ENCODE data around the gene RGS3. TPM values are rescaled to one million over a fixed set of nuclear protein-coding genes. Genes with fewer than 3 reads are reported as not detected.
A peak's percentile ranks its signal among the peaks of the same experiment; 100 is the strongest.

RGS3 gene
- total RNA-seq, 1 donor from 2014 or later, result 29.9 TPM

DNA sequence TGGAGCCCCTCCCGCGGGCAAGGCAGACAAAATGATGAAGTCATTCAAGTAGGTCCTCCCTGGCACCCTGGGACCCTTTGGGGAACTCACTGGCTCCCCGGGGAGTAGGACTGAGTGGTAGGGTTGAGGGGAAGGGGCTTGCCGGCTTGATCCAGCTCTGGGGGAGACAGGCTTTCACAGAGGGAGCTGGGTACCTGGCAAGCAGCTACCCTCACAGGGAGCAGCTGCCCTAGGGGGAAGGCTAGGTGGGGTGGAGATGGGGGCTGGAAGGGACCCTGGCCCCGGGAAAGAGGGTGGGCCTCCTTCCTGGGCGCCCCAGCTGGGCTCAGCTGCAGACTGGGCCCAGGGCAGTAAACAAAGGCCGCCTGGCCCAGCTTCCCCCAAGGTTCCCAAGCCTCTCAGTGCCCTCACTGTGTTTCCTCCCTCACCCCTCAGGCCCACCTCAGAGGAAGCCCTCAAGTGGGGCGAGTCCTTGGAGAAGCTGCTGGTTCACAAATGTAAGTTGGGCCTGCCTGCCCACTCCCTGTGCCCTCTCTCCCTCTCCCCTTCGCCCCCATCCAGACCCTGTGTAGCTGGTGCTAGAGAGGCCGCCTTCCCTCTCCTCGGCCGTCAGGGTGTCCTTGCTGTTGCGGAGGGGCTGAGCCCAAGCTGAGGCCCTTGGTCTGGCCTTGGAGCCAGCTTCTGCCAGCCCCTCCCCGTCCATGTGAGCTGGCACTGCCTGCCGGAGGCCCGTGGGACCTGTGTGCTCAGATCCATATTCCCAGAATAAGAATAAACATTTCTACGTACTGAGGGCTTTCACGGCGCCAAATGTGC lies 131.2 kb downstream of the RGS3 start:
- Mint-ChIP-seq H3K9me3 (no peaks in the 10 kb centered on the region), H3K36me3 (no peaks in the 10 kb centered on the region), H3K4me3 (peak overlapping the region; percentile 86), H3K4me1 (ENCODE audit: unreplicated experiment) (peaks cover 41% of the 10 kb centered on the region), H3K27me3 (no peaks in the 10 kb centered on the region), H3K27ac (peak overlapping the region; percentile 62)
- no peak for TF ChIP-seq CTCF (conservative IDR thresholded peaks at IDR 0.05)
- no peak for DNase-seq (ENCODE audit: extremely low spot score, unreplicated experiment)

DNA sequence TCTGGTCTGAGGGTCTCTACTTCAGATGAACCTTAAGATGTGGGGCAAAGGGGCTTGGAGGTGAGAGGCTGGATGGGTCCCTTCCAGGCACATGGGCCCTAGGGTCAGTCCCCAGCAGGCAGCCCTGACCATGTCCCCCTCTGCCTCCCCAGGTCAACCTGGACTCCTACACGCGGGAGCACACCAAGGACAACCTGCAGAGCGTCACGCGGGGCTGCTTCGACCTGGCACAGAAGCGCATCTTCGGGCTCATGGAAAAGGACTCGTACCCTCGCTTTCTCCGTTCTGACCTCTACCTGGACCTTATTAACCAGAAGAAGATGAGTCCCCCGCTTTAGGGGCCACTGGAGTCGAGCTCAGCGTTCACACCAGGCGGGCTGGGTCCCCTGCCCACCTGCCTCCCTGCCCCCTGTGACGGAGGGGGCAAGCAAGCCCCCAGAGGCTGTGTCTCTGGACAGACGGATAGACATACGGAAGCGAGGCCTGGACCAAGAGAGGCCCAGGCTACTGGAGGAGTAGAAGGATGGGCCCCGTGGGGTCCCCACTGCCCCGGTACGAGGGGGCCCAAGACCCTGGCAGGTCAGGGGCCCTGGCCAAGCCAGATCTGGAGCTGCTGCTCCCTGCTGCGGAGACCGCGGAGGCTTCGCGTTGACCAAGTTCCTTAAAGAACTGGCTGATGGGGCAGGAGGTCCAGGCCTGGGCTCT lies 133.2 kb downstream of the RGS3 start:
- Mint-ChIP-seq H3K4me3 (peak overlapping the region; percentile 64), H3K4me1 (ENCODE audit: unreplicated experiment) (peaks cover 53% of the 10 kb centered on the region), H3K36me3 (no peaks in the 10 kb centered on the region), H3K27me3 (no peaks in the 10 kb centered on the region), H3K27ac (no peak overlapping the region), H3K9me3 (no peaks in the 10 kb centered on the region)
- no peak for DNase-seq (ENCODE audit: extremely low spot score, unreplicated experiment)
- TF ChIP-seq CTCF (conservative IDR thresholded peaks at IDR 0.05), result no peak

- Mint-ChIP-seq H3K36me3 (no peaks in the 10 kb centered on the region), H3K4me3 (no peak overlapping the region), H3K27ac (no peak overlapping the region), H3K9me3 (no peaks in the 10 kb centered on the region), H3K27me3 (no peaks in the 10 kb centered on the region), H3K4me1 (ENCODE audit: unreplicated experiment) (peaks cover 54% of the 10 kb centered on the region)
- TF ChIP-seq CTCF (conservative IDR thresholded peaks at IDR 0.05), result no peak
- no peak for DNase-seq (ENCODE audit: extremely low spot score, unreplicated experiment)
Measured at GRCh38 chr9:113597390-113598241, 134.1 kb downstream of the RGS3 start.

- TF ChIP-seq CTCF (conservative IDR thresholded peaks at IDR 0.05), result no peak
- Mint-ChIP-seq H3K27ac (no peak overlapping the region), H3K27me3 (no peaks in the 10 kb centered on the region), H3K4me3 (no peak overlapping the region), H3K4me1 (ENCODE audit: unreplicated experiment) (peaks cover 56% of the 10 kb centered on the region), H3K36me3 (no peaks in the 10 kb centered on the region), H3K9me3 (no peaks in the 10 kb centered on the region)
- no peak for DNase-seq (ENCODE audit: extremely low spot score, unreplicated experiment)
Measured at GRCh38 chr9:113598451-113598850, 134.9 kb downstream of the RGS3 start.

DNA sequence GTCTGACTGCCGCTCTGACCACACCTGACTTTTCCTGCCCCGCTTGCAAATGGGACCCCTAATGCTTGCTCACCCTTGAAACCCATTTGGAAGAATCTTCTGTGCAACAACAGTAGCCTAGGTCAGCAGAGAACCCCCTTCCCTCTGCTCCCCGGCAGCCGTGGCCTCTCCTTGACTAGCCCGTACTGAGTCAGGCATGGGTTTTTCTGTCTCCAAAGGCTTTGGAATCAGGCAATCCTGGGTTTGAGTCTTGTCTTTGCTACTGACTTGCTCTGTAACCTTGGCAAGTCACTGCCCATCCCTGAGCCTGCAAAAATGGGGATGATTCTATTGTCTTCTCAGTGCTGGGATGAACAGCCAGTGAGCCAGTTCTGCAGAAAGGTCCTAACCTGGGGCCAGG lies 135.4 kb downstream of the RGS3 start:
- peaks cover 56% of the 10 kb centered on the region for H3K4me1 Mint-ChIP-seq (ENCODE audit: unreplicated experiment)
- DNase-seq (ENCODE audit: extremely low spot score, unreplicated experiment), result no peak
- no peaks in the 10 kb centered on the region for H3K27me3 Mint-ChIP-seq
- TF ChIP-seq CTCF (conservative IDR thresholded peaks at IDR 0.05), result no peak
- H3K36me3 Mint-ChIP-seq, result no peaks in the 10 kb centered on the region
- H3K4me3 Mint-ChIP-seq, result no peak overlapping the region
- no peaks in the 10 kb centered on the region for H3K9me3 Mint-ChIP-seq
- H3K27ac Mint-ChIP-seq, result no peak overlapping the region
